Eye (tissue), 1 donor: ENCODE measurements around the gene FCHSD1.

Source experiments
- DNase-seq: peaks from one replicate; pipeline ENCODE4 v3.0.0-alpha.2; 2015

Gene FCHSD1

GRCh38 chr5:141672841-141673813 is 21.9 kb upstream of the FCHSD1 start:
- peak; percentile 74 for DNase-seq

GRCh38 chr5:141672071-141672840 is 21.0 kb upstream of the FCHSD1 start:
- no peak for DNase-seq

- no peak for DNase-seq
These were observed 18.3 kb upstream of the FCHSD1 start for GRCh38 chr5:141669520-141669919.

GRCh38 chr5:141668601-141669265 is 17.5 kb upstream of the FCHSD1 start:
- DNase-seq = no peak

GRCh38 chr5:141665995-141666940 is 15.1 kb upstream of the FCHSD1 start:
- DNase-seq = no peak

GRCh38 chr5:141664733-141665461 is 13.7 kb upstream of the FCHSD1 start:
- peak; percentile 93 for DNase-seq

GRCh38 chr5:141663506-141663905 is 12.3 kb upstream of the FCHSD1 start:
- no peak for DNase-seq

- DNase-seq = no peak
These were observed 10.8 kb upstream of the FCHSD1 start for GRCh38 chr5:141662028-141662427.

- no peak for DNase-seq
These were observed 6.8 kb upstream of the FCHSD1 start for GRCh38 chr5:141657937-141658545.

GRCh38 chr5:141657404-141657803 is 6.2 kb upstream of the FCHSD1 start:
- no peak for DNase-seq

- DNase-seq = no peak
These were observed 5.2 kb upstream of the FCHSD1 start for GRCh38 chr5:141656396-141656795.

GRCh38 chr5:141655020-141655419 is 3.8 kb upstream of the FCHSD1 start:
- no peak for DNase-seq

- no peak for DNase-seq
These were observed 3.1 kb upstream of the FCHSD1 start for GRCh38 chr5:141654298-141654697.

GRCh38 chr5:141651728-141652105 is 499 bp upstream of the FCHSD1 start:
- no peak for DNase-seq

GRCh38 chr5:141649972-141650371 is 1.2 kb downstream of the FCHSD1 start:
- DNase-seq = no peak

GRCh38 chr5:141649056-141649688 is 2.0 kb downstream of the FCHSD1 start:
- DNase-seq = no peak

- DNase-seq = no peak
These were observed 3.4 kb downstream of the FCHSD1 start for GRCh38 chr5:141647851-141648250.

GRCh38 chr5:141647242-141647641 is 4.0 kb downstream of the FCHSD1 start:
- DNase-seq = no peak

- no peak for DNase-seq
These were observed 5.2 kb downstream of the FCHSD1 start for GRCh38 chr5:141646026-141646425.

- DNase-seq = no peak
These were observed 9.5 kb downstream of the FCHSD1 start for GRCh38 chr5:141641634-141642267.
